Measurements from ENCODE around the gene S100A10. TPM values are rescaled to one million over a fixed set of nuclear protein-coding genes. Genes with fewer than 3 reads are reported as not detected.

S100A10 gene
- total RNA-seq, 4 donors from 2014 or later: 82.5 to 214 (median 105) TPM

- peak; percentile 96 for DNase-seq (ENCODE audit: extremely low spot score)
- peak overlapping the region; percentile 89 to 99 (median 94) for H3K27ac ChIP-seq (replicated peaks in 1 of 4)
- peaks cover 59 to 76% (median 74%) of the 10 kb centered on the region in 4 donors for H3K4me1 ChIP-seq
- H3K9me3 ChIP-seq: no peaks in the 10 kb centered on the region
- 17% methylated on average over 14 of the region's 21 CpGs for WGBS
- H3K36me3 ChIP-seq: peaks cover 0 to 6% (median 0%) of the 10 kb centered on the region in 4 donors
- intact Hi-C loops (cut with DNase I): no loop called here
- no peaks in the 10 kb centered on the region for H3K27me3 ChIP-seq
- TF ChIP-seq POLR2AphosphoS5 (IDR thresholded peaks at IDR 0.05) (peak; percentile 74 to 86), POLR2A (IDR thresholded peaks at IDR 0.05; ENCODE audit: low read depth) (peak; percentile 49), CTCF (IDR thresholded peaks at IDR 0.05) (no peak), EP300 (IDR thresholded peaks at IDR 0.05) (no peak)
- H3K4me3 ChIP-seq: peak overlapping the region; percentile 82 to 95 (median 85)
Observed at GRCh38 chr1:151992303-151993083, 1.2 kb downstream of the S100A10 start.

- Histone ChIP-seq H3K4me1 (peaks cover 65 to 83% (median 81%) of the 10 kb centered on the region in 4 donors), H3K27me3 (no peaks in the 10 kb centered on the region), H3K4me3 (peak overlapping the region; percentile 82 to 95 (median 85)), H3K27ac (replicated peaks in 1 of 4) (peak overlapping the region; percentile 89 to 99 (median 94)), H3K9me3 (no peaks in the 10 kb centered on the region), H3K36me3 (peaks cover 0 to 6% (median 0%) of the 10 kb centered on the region in 4 donors)
- DNase-seq (ENCODE audit: extremely low spot score): no peak
- intact Hi-C loops (cut with DNase I): no loop called here
- TF ChIP-seq POLR2AphosphoS5 (IDR thresholded peaks at IDR 0.05) (no peak), CTCF (IDR thresholded peaks at IDR 0.05) (no peak), POLR2A (IDR thresholded peaks at IDR 0.05; ENCODE audit: low read depth) (no peak), EP300 (IDR thresholded peaks at IDR 0.05) (no peak)
- 38% methylated on average over 6 of the region's 6 CpGs for WGBS
Observed at GRCh38 chr1:151991663-151992302, 1.9 kb downstream of the S100A10 start.

GRCh38 chr1:151990856-151991198 is 2.8 kb downstream of the S100A10 start:
- Histone ChIP-seq H3K4me1 (peaks cover 74 to 93% (median 90%) of the 10 kb centered on the region in 4 donors), H3K36me3 (peaks cover 0 to 14% (median 1%) of the 10 kb centered on the region in 4 donors), H3K27ac (replicated peaks in 1 of 4) (peak overlapping the region; percentile 89 to 99 (median 94)), H3K9me3 (no peaks in the 10 kb centered on the region), H3K27me3 (no peaks in the 10 kb centered on the region), H3K4me3 (peak overlapping the region; percentile 23 to 95 (median 82))
- 6% methylated on average over 5 of the region's 5 CpGs for WGBS
- intact Hi-C loops (cut with DNase I): no loop called here
- DNase-seq (ENCODE audit: extremely low spot score): no peak
- TF ChIP-seq POLR2A (IDR thresholded peaks at IDR 0.05; ENCODE audit: low read depth): no peak
- TF ChIP-seq CTCF (IDR thresholded peaks at IDR 0.05): no peak

- H3K4me1 ChIP-seq: peaks cover 77 to 96% (median 91%) of the 10 kb centered on the region in 4 donors
- H3K4me3 ChIP-seq: peak overlapping the region; percentile 23 to 95 (median 82)
Observed at GRCh38 chr1:151990058-151990855, 3.4 kb downstream of the S100A10 start.

More at GRCh38 chr1:151990058-151990855, 3.4 kb downstream of the S100A10 start:
- TF ChIP-seq POLR2AphosphoS5 (IDR thresholded peaks at IDR 0.05): no peak
- Histone ChIP-seq H3K9me3 (no peaks in the 10 kb centered on the region), H3K27me3 (no peaks in the 10 kb centered on the region), H3K27ac (replicated peaks in 1 of 4) (peak overlapping the region; percentile 89 to 99 (median 94)), H3K36me3 (peaks cover 6 to 20% (median 7%) of the 10 kb centered on the region in 4 donors)
- no peak for DNase-seq (ENCODE audit: extremely low spot score)
- intact Hi-C loops (cut with DNase I): no loop called here
- WGBS: 49% methylated on average over 5 of the region's 5 CpGs
